Stimulated activated CD4-positive, alpha-beta T cell treated with anti-CD3 and anti-CD28 coated beads, Interleukin-12 subunit alpha, Interleukin-12 subunit beta, amount 100 ng/mL, for 4 hours (primary cell): ENCODE data around the gene STAG2.

Source experiments
- DNase-seq: peaks from one replicate; pipeline ENCODE4 v3.0.0-alpha.2; 2020

The STAG2 gene

GRCh38 chrX:123976706-123977316, 15.3 kb downstream of the STAG2 start:
- no peak for DNase-seq

- no peak for DNase-seq
Observed at GRCh38 chrX:123983240-123983639, 21.7 kb downstream of the STAG2 start.

DNA sequence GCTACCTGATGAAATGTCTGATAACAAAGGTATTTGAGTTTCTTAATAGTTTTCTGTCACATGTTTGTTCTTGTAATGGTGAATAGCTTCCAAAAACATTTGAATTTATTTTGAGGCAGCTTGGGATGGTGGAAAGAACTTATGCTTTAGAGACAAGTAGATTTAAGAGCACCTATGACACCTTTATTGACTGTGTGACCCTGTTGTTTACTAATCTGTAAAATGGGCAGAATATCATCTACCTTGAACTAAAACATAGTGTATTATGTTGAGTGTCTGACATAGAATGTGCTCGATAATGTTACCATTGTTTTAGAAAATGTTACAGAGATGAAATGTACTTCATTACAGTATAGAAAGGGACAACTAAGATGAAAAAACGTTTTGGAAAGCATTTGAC, 24.9 kb downstream of the STAG2 start:
- no peak for DNase-seq

DNA sequence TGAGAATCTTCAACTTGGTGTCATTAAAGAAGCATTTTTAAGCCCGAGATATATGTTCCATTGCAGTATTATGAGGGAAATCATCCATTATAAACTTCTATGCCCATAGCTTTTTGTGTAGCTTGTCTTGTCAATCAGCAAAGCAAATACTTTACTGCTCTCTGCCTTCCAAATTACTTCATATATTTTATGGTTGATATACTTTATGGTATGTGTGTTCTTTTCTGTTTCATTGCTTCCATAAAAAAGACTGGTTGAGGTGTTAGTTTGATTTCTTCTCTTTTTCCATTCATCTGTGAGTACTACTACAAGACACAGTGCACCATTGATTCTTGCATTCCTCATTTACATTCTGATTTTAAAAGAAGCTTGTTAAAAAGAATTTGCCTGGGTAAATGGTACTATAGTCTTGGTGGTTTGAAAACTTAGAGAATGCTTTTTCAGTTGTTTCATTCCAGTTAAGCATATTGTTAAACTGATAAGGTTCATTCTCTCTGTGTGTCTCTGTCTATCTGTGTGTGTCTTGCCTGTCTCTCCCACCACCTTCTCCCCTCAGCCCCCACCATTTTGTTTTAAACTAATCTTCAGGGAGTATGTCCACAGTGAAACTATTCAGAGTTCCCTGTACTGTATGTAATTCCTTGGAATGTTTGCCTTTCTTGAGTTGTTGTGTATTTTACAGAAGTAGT, 27.1 kb downstream of the STAG2 start:
- no peak for DNase-seq

- DNase-seq = no peak
Observed at GRCh38 chrX:123989235-123989634, 27.7 kb downstream of the STAG2 start.

DNA sequence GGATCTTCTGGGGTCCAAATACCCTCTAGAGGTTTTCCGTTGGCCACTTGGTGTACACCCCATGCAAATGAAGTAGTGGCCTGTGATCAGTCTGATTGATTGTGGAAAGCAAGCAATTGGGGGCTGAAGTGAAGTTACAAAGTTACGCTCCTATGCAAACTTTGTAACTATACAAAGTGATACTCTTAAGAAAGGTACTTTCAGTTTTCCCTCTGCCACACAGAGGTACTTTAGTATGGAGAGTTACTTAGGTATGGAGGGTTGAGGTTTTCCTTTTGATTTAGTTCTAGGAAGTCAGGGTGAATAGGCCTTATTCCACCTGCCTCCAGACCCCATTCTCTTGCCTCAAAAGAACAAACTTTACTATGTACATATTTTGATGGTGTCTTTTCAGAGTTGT, 28.7 kb downstream of the STAG2 start:
- DNase-seq = no peak

DNA sequence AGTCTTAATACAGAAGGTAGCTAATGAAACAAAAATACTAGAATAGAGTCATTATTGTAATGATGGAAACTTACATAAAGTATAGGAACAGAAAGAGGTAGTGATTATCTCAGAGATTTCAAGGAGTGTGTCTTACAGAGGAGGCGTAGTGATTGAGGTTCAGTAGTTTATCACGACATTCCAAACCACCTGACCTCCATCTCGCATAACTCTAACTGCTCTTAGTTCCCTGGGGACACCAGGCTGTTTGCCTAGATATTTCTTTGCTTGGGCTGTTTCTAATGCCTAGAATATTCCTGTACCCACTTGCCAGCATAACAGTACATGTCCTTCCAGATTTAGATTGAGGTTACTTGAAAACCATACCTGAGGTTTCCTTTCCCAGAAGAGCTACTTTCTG, 29.1 kb downstream of the STAG2 start:
- DNase-seq = no peak

- DNase-seq = no peak
Observed at GRCh38 chrX:123993326-123993725, 31.8 kb downstream of the STAG2 start.

DNA sequence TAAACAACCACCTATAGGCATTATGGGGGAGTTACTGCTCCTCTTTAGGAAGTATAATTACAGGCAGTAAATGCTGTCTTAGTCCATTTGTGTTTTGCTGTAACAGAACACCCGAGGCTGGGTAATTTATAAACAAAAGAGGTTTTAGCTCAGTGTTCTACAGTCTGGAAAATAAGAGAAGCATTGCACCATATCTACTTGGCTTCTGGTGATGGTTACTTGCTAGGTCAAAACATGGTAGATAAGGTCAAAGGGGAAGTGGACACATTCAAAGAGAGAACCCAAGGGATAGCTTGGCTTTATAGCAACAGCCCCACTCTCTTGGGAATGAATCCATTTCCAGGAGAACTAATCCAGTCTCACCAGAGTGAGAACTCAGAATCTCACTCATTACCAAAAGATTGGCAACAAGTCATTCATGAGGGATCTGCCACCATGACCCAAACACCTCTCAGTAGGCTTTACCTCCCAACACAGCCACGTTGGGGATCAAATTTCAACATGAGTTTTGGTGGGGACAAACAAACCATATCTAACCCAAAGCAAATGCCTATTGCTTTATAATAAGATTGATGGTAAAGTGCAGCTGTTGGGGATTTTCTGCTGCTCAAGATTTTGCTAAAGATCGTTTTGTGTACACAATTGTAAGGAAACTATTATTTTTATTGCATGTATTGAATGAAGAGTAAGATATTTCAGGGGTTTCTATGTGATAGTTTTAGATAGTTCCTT, 32.6 kb downstream of the STAG2 start:
- DNase-seq = no peak

DNA sequence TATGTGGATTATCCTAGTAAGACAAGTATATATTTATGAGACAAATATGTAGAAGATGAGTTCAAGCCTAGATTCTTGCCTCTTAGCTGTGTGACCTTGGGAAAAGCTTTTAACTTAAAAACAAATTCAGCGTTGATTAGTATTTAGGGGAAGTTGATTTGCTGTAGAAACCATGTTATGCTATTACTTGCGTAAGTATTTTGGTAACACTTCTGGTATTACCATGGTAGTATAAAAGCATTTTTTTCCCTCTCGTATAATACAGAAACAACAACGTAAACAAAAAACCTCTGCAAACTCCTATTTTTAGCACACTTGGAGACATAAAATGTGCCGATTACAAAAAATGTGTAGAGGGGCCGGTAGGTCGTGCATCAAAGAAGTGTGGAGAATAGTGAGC, 33.2 kb downstream of the STAG2 start:
- DNase-seq = no peak

DNA sequence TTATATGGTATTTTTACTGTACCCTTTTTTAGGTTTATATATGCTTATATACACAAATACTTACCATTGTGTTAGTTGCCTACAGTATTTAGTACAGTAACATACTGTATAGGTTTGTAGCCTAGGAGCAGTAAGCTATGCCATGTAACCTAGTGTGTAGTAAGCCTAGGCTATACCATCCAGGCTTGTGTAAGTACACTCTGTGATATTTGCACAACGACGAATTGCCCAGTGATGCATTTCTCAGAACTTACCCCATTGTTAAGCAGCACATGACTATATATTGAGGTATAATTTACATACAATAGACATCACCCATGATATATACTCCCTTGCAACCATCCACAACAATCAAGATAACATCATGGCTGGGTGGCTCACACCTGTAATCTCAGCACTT, 40.1 kb downstream of the STAG2 start:
- no peak for DNase-seq

DNA sequence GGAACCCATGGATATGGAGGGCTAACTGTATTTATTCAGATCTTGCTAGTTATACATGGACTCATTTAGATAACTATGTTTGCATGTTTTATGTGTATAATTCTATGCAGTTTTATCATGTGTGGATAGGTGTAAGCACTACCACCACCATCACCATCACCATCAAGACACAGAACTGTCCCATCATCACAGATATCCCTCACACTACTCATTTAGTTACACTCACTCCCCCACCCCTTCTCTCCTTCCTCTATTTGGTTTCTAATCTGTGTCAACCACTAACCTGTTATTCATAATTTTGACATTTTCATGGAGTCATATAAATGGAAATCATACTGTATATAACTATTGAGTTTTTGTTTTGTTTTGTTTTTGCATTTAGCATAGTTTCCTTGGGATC, 43.7 kb downstream of the STAG2 start:
- no peak for DNase-seq

- DNase-seq = no peak
Observed at GRCh38 chrX:124010157-124010556, 48.7 kb downstream of the STAG2 start.

DNA sequence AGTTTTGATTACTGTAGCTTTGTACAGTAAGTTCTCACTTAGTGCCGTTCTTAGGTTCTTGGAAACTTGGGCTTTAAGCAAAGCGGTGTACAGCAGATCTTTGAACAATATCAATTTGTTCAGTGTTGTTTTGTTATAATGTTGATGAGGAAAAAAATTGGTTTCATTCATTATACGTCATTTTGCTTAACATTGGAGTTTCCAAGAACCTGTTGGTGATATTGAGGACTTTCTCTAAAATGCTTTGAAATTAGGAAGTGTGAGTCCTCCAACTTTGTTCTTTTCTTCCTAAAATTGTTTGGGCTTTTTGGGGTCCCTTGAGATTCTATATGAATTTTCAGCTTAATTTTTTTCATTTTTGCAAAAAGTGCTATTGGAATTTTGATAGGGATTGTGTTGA, 49.1 kb downstream of the STAG2 start:
- DNase-seq = no peak

- DNase-seq = no peak
Observed at GRCh38 chrX:124015721-124016120, 54.2 kb downstream of the STAG2 start.

DNA sequence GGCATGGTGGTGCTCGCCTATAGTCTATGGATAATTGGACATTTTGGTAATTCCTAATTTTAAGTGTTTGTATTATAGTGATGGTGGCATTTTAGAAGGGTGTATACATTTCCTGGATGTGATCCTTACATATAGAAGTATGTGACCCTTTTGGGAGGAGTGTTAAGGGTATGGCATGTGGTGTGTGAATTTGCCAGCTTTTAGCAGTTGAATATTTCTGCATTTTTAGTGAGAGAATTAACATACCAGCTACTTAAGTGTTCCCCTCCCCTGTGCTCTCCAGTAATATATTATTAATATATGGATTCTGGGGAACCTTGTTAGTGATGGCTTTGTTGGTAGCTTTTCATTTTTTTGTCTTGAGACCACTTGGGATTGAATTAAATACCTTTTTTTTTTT, 55.3 kb downstream of the STAG2 start:
- DNase-seq = no peak

DNA sequence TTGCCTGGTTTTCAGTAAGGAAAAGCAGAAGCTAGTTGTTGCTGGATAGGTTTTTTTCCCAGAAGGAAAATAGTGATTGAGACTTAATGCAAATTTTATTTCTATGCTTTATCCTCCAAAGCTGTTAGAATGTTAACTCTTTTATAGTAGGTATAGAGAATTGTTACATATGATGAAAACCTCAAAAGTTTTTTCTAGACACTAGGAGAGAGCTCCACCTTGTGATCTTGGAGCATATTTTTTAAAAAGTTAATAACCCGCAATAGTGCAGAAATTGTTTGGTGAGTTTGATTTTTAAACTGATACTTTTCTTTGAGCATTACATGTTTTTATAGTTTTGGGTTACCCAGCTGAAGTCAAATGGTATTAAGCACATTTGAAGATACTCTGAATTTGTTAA, 56.5 kb downstream of the STAG2 start:
- no peak for DNase-seq

- DNase-seq = no peak
Observed at GRCh38 chrX:124023838-124024238, 62.3 kb downstream of the STAG2 start.

GRCh38 chrX:124026529-124026928, 65.0 kb downstream of the STAG2 start:
- no peak for DNase-seq

DNA sequence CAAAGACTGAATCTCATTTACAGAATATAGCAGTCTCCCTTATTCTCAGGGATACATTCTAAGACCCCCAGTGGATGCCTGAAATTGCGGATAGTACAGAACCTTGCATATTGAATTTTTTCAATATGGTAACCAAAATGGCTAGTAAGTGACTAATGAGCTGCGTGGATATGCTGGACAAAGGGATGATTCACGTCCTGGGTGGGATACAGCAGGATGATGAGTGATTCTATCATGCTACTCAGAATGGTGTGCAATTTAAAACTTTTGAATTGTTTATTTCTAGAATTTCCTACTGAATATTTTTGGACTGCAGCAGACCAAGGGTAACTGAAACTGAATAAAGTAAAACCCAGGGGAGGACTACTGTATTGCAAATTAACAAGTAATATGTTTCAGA, 66.7 kb downstream of the STAG2 start:
- DNase-seq = no peak

DNA sequence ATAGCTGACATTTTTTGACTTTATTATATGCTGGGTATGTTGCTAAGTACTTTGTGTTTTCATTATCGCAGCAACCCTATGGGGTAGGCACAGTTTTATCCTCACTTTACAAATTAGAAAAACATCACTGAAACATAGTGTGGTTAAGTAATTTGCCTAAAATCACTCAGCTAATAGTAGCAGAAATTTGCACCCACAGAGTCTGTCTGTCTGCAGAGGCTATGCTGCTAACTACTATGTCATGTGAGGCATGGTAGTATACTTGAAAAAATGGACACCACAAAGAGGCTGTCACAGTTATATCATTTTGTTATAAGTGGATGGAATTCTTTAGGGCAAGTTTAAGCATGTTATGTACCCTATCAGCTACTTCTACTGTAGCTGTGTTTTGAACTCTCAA, 69.0 kb downstream of the STAG2 start:
- no peak for DNase-seq

GRCh38 chrX:124033821-124034220, 72.3 kb downstream of the STAG2 start:
- DNase-seq = no peak

- no peak for DNase-seq
Observed at GRCh38 chrX:124035657-124036056, 74.2 kb downstream of the STAG2 start.

DNA sequence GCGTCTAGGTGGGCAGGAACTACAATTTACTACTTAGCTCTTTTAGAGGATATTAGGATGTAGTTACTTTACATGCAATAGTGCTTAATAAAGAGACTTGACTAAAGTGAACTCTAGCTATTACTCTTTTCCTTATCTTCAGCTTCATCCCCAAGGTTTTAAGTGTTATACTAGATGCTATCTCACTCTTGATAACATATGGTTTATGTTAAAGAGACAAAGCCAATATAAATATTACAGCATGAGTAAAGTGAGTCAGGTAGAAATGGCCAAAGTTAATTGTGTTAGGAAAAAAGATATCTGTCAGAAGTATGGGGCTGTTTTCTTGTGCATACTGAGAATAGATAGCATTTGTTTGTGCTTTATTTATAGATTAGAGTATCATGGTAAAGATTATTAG, 80.5 kb downstream of the STAG2 start:
- no peak for DNase-seq

DNA sequence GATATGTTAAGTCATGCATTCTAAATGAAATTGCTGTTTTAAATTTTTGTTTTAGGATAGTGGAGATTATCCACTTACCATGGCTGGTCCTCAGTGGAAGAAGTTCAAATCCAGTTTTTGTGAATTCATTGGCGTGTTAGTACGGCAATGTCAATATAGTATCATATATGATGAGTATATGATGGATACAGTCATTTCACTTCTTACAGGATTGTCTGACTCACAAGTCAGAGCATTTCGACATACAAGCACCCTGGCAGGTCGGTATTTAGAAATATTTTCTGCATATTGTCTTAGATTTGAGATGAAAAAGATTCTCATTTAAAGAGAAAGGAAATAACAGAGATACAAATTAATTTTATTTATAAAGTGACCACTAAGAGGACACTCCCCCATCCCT, 83.6 kb downstream of the STAG2 start:
- no peak for DNase-seq
